HG03460 (cell line): Measurements from ENCODE around the gene CDNF.

ENCODE experiments used
- ATAC-seq: cut with Tn5 transposase; IDR thresholded peaks from one replicate; pipeline ENCODE4 v1.9.1; 2021; ENCODE audit not compliant: unreplicated experiment

Gene CDNF

DNA sequence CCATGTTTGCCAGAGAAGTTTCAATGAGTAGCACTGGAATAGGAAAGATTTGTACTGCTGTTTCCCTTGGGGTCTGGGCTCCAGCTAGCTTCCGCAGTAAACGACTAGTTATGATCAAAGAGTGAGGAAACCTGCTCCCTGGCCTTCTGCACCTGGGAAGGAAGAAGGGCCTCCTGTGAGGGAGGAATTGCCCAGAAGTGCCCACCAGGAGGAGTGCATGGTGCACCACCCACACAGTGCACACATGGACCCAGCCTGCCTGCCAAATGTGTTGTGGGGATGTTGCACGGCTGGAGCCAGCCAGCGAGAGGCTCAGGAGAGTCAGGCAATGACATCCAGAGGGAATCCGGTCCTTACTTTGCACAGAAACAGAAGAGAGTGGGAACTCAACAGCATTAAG lies 36.1 kb downstream of the CDNF start:
- ATAC-seq: no peak

DNA sequence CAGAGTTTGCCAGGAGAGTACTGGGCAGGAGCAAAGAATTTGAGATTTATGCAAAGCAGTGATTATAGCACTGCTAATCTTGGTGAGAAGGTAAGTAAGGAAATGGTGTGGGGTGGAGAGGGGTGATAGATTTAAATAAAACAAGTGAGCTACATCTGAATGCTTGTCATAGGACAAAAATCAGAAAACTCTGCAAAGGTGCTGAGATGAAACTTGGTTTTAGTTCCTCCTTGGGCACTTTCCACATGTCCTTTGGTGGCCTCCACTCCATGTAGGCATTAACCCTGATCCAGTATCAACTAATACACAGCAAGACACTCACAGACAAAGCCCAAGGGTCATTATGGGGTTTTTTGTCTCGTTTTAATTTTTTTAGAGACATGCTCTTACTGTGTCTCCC lies 37.4 kb downstream of the CDNF start:
- ATAC-seq: no peak

DNA sequence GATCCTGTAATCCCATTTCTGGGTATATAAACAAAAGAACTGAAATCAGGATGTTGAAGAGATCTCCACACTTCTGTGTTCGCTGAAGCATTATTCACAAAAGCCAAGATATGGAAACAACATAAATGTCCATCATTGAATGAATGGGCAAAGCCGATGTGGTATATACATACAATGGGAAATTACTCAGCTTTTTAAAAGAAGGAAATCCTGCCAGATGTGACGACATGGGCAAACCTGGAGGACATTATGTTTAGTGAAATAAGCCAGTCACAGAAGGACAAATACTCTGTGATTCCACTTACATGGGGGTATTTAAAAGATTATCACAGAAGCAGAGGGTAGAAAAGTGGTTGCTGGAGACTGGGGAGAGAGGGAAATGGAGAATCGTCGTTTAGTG lies 39.2 kb downstream of the CDNF start:
- no peak for ATAC-seq

DNA sequence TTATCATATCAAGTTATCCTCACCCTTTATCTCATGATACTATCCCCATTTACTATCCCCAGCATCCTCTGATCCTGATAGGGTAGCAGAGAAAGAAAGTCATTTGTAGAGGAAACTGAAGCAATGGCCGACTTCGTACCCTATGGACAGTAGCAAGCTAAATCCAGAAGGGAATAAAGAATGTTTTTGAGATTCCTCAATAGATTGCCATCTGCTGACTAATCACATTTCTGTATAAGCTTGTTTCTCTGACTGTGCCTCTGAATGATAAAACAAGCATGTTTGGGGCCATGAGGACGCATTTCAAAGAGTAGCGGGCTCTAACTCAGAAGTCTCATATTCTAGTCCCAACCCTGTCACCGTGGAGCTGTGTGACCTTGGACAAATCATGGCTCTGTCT lies 49.9 kb downstream of the CDNF start:
- ATAC-seq: no peak

DNA sequence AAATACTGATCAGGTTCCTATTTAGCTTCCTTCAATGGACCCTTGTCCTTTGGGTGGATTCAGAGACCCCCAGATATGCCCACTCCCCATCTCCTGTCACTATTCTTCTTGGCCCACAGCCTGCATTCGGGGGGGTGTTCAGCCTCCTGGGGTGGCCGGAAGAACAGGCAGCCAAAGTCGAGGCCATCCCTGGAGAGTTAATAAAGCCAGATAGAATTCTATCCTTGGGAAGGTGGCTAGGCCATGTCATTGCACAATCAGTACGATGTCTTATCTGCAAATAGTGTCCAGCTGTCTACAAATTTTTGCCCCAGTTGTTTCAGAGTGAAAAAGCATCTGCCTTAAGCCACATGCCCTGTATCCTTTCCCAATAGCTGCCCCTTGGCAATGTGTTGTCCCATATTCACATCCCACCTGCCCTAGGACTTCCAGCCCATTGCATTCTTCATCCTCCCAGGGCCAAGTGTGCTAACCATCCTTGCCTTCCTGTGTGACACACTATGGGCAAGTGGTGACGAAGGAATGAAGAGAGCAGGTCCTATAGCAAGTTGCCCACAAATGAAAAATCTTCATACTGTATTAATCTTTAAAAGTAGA lies 53.3 kb downstream of the CDNF start:
- ATAC-seq: no peak

DNA sequence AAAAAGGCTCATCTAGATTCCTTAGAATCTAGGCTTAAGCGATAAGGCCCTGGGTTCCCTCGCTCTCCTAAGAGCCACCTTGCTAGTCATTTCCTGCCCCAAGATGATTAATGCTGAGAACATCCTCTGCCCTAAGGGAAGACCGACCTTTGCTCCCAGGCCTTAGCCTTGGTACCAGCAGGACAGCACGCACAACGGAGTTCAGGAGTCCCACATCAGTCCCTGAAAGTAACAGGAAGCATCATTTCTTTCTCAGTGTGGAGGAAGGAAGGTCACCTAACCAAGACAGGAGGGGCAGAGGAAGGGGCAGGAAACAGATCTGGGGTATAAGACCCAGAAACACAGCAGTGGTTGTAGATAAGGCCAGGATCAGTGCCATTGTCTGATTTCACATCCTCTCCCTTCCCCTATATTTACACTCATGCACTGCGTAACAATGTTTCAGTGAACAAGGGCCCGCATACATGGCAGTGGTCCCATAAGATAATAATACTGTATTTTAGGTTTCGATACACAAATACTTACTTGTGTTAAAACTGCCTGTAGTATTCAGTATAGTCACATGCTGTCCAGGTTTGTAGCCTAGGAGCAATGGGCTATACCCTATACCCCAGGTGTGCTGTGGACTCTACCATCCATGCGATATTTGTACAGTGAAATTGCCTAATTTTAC lies 55.0 kb downstream of the CDNF start:
- no peak for ATAC-seq

DNA sequence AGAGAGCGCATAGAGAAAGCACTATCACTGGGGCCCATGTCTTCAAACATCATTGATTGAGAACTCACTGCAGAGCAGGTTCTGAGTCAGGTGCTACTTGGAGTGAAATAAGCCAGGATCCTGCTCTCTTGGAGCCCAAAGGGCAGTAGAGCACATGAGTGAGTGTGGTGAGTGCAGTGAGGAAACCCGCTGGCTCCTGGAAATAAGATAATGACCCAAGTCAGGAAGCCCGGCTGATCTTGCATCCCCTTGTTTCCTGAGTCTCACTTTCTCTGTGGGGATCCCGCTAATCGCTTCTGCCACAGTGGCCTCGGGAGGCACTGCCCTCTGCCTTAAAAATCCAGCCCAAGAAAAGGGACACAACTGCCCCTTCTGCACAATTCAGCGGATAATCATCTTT lies 56.1 kb downstream of the CDNF start:
- ATAC-seq: no peak

DNA sequence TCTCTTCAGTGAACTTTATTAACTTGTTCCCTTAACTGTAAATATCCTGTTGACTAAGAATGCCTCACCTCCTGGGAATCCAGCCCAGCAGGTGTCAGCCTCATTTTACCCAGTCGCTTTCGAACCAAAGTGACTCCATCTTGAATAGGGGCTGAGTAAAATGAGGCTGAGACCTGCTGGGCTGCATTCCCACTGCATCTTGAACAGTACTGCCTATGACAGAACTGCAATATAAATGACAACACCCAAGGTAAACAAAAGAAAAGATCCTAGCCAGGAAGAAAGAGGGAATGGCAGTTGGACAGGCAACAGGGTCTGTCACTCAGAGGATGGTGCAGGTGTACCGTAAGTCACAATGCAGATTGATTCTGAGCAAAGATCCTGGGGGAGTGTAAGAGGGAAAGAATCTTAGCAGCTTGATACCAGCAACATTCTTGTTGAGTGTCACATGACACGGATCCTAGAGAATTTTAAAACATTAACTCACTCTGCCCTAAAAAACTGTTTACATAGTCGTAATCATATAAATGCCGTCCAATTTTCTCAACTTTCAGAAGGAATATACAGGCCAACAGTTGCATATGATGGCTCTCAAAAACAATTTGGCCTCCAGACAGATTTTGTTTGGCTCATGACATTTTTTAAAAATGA lies 58.7 kb downstream of the CDNF start:
- no peak for ATAC-seq

DNA sequence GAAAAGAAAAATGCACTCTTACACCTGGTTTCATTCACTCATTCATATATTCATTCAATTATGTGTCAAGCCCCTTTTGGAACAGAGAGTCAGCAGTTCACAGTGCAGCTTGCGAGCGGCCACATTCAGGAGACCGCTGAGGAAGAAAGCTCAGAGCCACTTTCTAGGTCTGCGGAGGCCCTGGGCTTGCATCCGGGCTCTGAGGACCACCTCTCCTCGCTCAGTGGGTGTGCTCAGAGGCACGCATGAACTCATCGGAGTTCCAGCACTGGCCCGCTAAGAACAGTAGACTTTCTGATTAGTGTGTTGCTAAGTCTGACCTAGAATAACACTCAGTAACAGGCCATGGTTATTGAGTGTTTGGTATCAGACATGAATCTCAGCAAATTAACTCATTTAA lies 61.3 kb downstream of the CDNF start:
- no peak for ATAC-seq

DNA sequence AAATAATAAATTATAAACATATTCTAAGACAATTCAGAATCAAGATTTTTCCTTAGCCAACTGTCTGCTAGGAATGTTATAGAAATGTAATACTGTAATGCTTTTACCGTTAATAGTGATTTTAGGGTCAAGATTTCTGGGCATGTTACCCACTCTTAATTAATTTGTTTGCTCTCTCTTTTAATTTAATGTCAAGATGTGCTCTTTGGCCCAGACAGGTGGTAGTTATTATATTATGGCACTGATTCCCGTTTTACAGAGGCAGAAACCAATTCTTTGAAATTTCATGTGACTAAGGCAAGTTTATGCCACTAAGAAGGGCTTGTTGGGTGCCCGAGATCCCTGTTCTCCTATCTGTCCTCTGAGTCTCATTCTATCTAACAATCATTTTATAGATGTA lies 62.2 kb downstream of the CDNF start:
- ATAC-seq: no peak

DNA sequence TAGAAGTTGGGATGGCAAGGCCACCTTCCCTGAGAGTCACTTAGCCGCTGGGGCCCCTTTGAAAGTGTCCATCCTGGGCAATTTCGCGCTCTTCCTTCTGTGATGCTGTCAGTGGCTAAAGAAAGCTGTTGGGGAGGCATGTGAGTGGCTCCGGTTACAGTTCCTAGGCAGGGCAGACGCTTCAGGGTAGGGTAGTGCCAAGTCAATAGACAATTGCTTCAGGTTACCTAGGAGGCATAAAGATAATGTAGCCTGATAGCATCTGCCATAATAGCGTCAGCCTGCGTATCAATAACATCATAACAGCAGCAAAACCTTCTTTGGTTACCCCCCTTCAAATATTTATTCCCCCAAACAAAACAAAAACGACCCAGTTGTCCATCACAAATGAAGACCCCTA lies 63.0 kb downstream of the CDNF start, which contains the start of gene FAM107B:
FAM107B (minus strand) TSS at position 101 of the 400 bp plus-strand sequence. CDS start 234 bp downstream, outside the sequence.
- ATAC-seq: no peak

DNA sequence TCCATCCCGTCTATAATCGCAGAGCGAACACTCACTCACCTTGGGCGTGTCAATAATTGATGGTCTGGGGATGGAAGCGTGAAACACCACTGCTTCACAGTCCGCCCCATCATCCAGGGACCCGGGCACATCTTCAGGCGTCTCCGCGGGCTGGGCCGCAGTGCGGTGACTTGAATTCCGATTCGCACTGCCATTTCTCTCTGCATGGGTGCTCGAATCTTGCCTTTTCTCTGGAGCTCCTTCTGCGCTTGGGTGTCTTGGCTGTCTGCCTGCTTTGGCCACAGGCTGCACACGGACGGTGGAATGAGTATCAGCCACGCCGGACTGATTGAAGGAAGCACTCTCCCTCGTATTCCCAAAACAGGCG lies 63.6 kb downstream of the CDNF start:
- no peak for ATAC-seq

DNA sequence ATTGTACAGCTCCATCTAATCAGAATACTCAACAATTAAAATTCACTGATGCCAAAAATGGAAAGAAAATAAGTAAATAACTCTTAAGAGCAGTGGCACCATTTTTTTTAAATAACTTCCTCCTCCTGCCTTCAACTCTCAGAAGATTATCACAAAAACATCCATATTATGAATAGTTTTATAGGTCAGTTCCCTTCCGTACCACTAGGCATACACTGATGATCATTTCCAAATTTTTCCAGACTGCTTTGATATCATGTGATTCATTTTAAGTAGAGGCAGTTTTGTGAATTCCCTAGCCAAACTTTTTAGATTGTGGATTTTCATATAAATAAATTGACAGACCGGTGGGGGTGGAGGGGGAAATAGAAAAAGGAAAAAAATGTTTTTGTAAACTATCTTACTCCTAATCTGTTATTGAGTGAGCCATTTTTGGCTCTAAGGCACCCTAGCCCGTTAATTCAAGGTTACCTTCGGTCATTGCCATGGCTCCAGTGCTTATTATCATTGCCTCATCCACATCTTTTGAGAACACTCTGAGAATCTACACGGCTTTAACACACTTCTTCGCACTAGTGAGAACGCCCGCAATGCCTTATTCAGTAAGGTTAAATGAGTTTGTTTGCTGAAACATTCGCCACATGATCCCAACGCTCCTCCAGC lies 64.2 kb downstream of the CDNF start:
- no peak for ATAC-seq

DNA sequence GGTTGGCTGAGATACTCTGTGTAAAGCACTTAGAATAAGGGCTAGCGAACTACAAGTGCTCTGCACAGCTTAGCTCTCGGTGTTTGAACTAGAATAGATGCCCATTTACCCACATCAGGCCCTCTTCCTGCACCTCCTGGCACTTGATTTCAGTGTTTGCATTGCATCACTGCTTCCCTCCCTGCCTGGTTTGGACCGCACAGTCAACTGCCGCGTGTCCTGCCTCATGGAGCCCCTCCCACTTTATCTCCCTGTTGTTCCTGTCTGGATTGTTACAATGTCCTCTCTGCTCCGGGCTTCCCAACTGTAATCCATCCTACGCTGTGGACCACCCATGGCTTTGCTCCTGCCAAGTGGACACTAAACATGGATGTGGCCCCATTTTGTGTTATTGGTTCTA lies 65.4 kb downstream of the CDNF start:
- ATAC-seq: no peak

DNA sequence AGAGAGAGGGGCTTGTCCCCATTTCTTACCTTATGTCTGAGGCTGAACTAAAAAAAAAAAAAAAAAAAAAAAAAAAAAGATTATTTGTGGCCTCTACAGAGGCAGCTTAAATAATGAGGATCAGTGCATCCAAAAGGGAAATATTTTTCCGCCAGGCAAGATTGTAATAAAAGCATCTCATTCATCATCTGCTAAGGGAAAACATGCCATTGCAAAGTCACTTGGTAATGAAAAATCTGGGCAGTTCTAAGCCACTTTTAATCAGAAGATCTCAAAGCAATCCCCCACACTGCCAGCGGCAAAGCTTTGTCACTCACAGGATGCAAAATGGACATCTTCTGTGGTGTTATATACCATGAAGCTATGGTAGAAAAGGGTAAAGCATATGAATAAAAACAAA lies 66.9 kb downstream of the CDNF start:
- no peak for ATAC-seq
